ENCODE results near the gene S100A3.

GRCh38 chr1:153533689-153534201 is 15.3 kb downstream of the S100A3 start:
- TF ChIP-seq POLR2A (IDR thresholded peaks at IDR 0.05) (peak in 1 of 2 donors; percentile 6), CTCF (IDR thresholded peaks at IDR 0.05) (no peak)
